B cell (primary cell): ENCODE data around the gene ARSD.

Source experiments
- EZH2 ChIP-seq: IDR thresholded peaks from 2 replicates; pipeline ENCODE4 v1.6.1; 2012; ENCODE audit warnings: borderline replicate concordance, low read depth, mild to moderate bottlenecking, moderate library complexity, low read length; ENCODE audit not compliant: insufficient read depth, poor library complexity, severe bottlenecking
- TF ChIP-seq, protein P1 (sequence below): fragments of 200-600 bp; IDR thresholded peaks from one replicate; pipeline ENCODE4 v1.8.0; 2022; ENCODE audit warnings: antibody characterized with exemption, mild to moderate bottlenecking

- TF ChIP-seq, protein P1, sequence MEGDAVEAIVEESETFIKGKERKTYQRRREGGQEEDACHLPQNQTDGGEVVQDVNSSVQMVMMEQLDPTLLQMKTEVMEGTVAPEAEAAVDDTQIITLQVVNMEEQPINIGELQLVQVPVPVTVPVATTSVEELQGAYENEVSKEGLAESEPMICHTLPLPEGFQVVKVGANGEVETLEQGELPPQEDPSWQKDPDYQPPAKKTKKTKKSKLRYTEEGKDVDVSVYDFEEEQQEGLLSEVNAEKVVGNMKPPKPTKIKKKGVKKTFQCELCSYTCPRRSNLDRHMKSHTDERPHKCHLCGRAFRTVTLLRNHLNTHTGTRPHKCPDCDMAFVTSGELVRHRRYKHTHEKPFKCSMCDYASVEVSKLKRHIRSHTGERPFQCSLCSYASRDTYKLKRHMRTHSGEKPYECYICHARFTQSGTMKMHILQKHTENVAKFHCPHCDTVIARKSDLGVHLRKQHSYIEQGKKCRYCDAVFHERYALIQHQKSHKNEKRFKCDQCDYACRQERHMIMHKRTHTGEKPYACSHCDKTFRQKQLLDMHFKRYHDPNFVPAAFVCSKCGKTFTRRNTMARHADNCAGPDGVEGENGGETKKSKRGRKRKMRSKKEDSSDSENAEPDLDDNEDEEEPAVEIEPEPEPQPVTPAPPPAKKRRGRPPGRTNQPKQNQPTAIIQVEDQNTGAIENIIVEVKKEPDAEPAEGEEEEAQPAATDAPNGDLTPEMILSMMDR = no peak
- TF ChIP-seq EZH2 = no peak
Measured at GRCh38 chrX:2902841-2903240, 26.3 kb downstream of the ARSD start.
